GM21576 (cell line): ENCODE data around the gene SASH1.

ENCODE experiments used
- ATAC-seq: cut with Tn5 transposase; IDR thresholded peaks from one replicate; pipeline ENCODE4 v1.9.1; 2021; ENCODE audit warnings: mild to moderate bottlenecking, moderate library complexity; ENCODE audit not compliant: unreplicated experiment

Gene SASH1

GRCh38 chr6:148429423-148429822, 86.8 kb downstream of the SASH1 start:
- no peak for ATAC-seq

DNA sequence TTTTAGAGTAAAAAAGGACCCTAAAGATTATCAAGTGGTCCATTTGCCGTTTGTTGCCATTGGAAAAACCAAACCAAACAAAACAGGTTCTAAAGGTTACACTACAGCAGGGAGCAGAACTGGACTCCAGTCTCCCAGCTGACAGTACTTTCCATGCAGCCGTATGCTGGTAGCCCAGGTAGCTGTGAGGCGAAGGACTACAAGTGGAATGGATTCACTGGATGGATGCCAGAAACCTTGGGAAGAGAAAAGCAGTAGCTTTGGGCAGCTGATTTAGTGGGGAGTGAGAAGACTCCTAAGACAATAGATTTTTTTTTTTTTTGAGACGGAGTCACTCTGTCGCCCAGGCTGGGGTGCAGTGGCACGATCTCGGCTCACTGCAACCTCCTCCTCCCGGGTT, 88.3 kb downstream of the SASH1 start:
- ATAC-seq = no peak

DNA sequence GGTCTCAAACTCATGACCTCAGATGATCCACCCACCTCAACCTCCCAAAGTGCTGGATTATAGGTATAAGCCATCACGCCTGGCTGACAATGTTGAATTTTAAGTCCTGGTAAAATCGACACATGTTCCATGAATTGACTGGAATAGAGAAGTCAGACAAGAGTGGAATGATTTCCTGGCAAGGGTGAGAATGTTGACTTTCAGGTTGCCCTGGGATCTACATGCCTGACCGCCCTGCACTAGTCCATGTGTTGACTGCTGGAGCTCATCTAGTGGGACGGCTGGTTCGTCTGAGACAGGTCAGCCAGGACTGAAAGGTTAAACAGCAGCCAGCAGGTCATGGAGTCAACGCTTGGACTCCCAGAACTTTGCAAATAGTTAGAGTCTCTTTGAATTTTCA, 88.8 kb downstream of the SASH1 start:
- ATAC-seq = no peak

DNA sequence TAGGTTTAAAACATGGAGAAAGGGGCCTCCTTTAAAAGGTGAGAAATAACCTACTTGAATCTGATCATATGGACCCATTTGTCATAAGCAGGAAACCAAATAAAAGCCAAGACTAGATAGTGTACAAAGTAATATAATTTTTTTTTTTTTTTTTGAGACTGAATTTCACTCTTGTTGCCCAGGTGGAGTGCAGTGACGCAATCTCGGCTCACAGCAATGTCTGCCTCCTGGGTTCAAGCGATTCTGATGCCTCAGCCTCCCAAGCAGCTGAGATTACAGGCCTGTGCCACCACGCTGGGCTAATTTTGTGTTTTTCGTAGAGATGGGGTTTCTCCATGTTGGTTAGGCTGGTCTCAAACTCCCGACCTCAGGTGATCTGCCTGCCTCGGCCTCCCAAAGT, 89.2 kb downstream of the SASH1 start:
- ATAC-seq = no peak

GRCh38 chr6:148432462-148433195, 90.0 kb downstream of the SASH1 start:
- ATAC-seq = no peak

- ATAC-seq = no peak
These were observed 92.7 kb downstream of the SASH1 start for GRCh38 chr6:148435386-148435785.

GRCh38 chr6:148436466-148436865, 93.8 kb downstream of the SASH1 start:
- ATAC-seq = no peak

DNA sequence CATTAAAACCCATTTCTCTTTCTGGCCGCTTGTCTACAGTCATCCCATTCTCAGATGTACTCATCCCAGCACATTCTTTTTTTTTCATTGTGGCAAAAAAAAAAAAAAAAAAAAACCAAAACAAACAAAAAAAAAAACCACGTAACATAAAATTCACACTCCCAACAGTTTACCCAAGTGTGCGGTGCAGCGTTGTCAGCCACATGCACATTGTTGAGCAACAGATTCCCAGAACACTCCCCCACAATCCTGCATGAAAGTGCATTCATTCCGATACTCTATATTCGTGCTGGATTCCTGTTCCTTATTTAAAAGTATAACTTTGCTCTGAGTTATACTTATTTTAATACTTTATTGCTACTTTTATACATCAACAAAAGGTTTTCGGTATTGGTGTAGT, 96.0 kb downstream of the SASH1 start:
- no peak for ATAC-seq

GRCh38 chr6:148440016-148440415, 97.4 kb downstream of the SASH1 start:
- no peak for ATAC-seq

- ATAC-seq = no peak
These were observed 98.3 kb downstream of the SASH1 start for GRCh38 chr6:148440877-148441453.

- ATAC-seq = no peak
These were observed 98.8 kb downstream of the SASH1 start for GRCh38 chr6:148441454-148441911.

DNA sequence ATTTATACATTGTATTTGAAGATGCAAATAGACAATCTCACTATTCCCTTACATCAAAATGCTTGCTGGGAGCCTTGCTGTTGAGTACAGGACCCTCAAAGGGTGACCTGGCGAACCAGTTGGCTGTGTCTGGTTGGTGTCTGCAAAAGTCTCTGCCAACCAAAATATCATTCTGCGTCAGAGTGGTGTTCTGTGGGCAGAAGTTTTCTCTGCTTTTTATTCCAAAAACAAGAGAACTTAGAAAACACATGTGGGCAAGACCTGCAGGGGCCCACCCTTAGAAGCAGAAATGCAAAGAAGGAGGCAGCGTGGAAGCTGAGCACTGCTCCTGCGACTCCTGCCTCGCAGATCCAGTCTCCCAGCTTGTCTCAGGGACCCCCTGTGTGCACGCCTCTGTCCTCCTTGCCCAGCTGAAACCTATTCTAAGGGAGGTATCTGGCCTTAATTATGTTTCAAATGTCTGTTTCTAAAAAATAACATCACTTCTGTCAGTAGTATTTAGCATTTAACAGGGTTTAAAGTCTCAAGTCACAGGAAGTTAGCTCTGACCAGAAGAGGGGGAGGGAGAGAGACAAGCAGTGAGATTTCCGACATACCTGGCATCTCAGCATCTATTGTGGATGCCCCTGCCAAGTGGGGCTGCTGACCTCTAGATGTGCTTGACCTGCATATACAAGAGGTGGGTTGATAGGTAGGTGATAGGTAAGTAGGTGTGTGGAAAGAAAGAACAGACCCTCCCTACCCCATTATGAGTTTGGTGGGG, 101.3 kb downstream of the SASH1 start:
- ATAC-seq = no peak

- ATAC-seq = no peak
These were observed 102.5 kb downstream of the SASH1 start for GRCh38 chr6:148445116-148445515.

GRCh38 chr6:148445620-148446019, 103.0 kb downstream of the SASH1 start:
- ATAC-seq = no peak

GRCh38 chr6:148446681-148447080, 104.0 kb downstream of the SASH1 start:
- no peak for ATAC-seq

DNA sequence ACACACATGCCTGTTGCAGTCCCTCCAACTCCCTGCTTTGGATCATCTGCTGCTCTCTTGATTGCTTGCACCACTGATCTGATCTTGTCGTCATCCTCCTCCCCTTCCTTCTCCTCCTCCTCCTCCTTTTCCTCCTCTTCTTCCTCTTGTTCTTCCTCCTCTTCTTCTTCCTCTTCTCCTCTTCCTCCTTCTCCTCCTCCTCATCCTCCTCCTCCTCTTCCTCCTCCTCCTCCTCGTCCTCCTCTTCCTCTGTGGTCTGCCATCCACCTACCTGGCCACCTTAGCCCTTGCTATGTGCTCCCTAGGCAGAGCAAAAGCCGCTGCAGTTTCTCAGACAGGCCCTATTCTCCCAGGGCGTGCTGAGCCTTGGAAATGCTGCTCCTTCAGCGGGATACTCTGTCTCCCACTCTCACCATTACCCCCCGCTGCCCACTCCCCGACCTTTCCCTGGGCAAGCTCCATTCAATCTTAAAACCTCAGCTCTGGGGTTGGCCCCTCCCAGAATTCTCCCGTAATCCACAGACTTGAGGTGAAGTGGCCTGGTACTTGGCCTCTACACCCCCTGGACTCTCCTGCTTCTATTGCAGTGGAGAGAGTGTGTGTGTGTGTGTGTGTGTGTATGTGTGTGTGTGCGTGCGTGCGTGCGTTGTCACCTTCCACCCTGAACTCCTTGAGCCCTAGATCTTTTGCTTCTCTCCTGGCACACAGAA, 105.0 kb downstream of the SASH1 start:
- ATAC-seq = no peak

GRCh38 chr6:148448369-148449012, 105.9 kb downstream of the SASH1 start:
- ATAC-seq = no peak

DNA sequence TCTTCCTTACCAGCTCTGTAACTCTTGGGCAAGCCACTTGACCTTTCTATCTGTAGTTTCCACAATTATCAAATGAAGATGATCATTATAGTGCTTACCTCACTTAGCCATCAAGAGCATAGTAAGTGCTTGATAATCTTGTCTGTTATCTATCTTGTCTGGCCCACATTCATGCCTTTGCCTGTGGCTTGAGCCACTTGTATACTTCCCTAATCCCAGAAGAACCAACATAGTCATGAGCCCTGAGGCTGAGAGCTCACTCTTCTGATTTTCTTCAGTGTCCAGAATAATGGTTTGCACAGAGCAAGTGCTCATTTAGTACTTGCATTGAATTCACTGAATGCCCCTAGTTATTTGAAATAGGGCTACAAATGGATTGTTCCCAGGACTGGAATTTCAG, 108.2 kb downstream of the SASH1 start:
- ATAC-seq = no peak

- ATAC-seq = no peak
These were observed 109.1 kb downstream of the SASH1 start for GRCh38 chr6:148451690-148452089.

DNA sequence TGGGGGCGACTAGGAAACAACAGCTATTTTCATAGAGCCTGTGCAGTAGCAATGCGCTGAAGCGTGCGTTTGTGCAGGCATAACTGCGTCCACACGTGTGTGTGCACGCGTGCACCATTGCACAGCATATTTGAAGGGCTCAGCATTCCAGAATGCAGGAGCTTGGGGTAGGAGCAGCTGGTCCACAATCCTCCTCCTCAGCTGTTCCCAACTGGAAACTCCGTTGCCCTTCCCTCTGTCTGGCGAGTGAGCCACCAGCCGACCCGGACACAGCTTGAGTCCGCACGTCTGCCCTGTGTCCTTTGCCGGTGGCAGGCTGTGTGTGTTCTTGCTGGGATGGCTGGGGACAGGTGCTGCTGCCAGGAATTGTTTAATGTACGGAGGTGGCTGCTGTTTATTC, 110.2 kb downstream of the SASH1 start:
- ATAC-seq = no peak

DNA sequence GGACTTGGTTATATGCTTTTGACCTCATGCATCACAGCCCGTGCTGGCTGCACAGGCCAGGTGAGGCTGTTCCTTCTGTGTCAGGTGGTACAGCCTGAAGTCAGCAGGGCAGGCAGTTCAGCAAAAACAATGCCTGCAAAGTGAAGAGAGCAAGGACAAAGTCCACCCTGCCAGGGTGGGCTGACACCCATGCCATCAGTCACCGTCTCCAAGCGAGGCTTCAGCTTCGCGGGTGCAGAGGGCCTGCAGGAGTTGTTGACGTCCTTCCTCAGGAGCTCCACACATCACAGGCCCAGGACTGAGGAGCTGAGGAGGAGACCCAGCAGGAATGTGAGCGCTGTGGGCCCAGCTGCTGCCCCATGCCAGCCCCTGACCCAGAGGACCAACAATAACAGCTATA, 111.3 kb downstream of the SASH1 start:
- ATAC-seq = no peak
